IMR-90 (cell line): ENCODE measurements around the gene OR1F1. TPM values are rescaled to one million over a fixed set of nuclear protein-coding genes. Genes with fewer than 3 reads are reported as not detected.

Source experiments
- ATAC-seq: fragments of 200-7000 bp; cut with Tn5 transposase; 2 replicates; pipeline ENCODE4 v1.9.1; 2020; ENCODE audit warnings: low read depth, mild to moderate bottlenecking, moderate library complexity
- BruUV-seq: library from RNA; stranded (reverse); fragments of 400-500 nt; replicated peaks from 2 replicates; lab custom pipeline; 2021; lab: Mats Ljungman, UMichigan
- CTCF ChIA-PET: fragments of 300-600 bp; formaldehyde crosslinking; extraction: SDS; loops from one replicate; lab custom pipeline; 2021; ENCODE audit warnings: antibody characterized with exemption; lab: Yijun Ruan, JAX
- POLR2A ChIA-PET: fragments of 300-600 bp; sonication (Branson Sonifier 250); formaldehyde crosslinking; loops from one replicate; lab custom pipeline; 2022; ENCODE audit warnings: antibody characterized with exemption; ENCODE audit not compliant: unreplicated experiment; lab: Charles Lee
- DNase-seq: peaks from one replicate; pipeline ENCODE4 v3.0.0; 2013
- H2AFZ ChIP-seq: replicated peaks from 2 replicates; pipeline ENCODE3; 2013; ENCODE audit warnings: low read length, mild to moderate bottlenecking; ENCODE audit not compliant: poor library complexity
- H2AK5ac ChIP-seq: 2 replicates; pipeline ENCODE4 v1.6.1; 2013; ENCODE audit warnings: low read depth, low read length, inconsistent platforms
- H2AK9ac ChIP-seq: replicated peaks from 2 replicates; pipeline ENCODE3; 2013; ENCODE audit warnings: mild to moderate bottlenecking, low read depth, low read length, moderate library complexity; ENCODE audit not compliant: poor library complexity
- H2BK120ac ChIP-seq: 2 replicates; pipeline ENCODE4 v1.6.1; 2013; ENCODE audit warnings: low read depth, low read length, inconsistent platforms
- H2BK15ac ChIP-seq: 3 replicates; pipeline ENCODE4 v1.6.1; 2013; ENCODE audit warnings: low read depth, low read length, inconsistent platforms
- H2BK20ac ChIP-seq: 2 replicates; pipeline ENCODE4 v1.6.1; 2013; ENCODE audit warnings: low read depth, mild to moderate bottlenecking, inconsistent platforms, low read length, moderate library complexity
- H2BK5ac ChIP-seq: 2 replicates; pipeline ENCODE4 v1.6.1; 2013; ENCODE audit warnings: mild to moderate bottlenecking, low read depth, low read length, inconsistent platforms; ENCODE audit not compliant: poor library complexity, severe bottlenecking
- H3K14ac ChIP-seq: replicated peaks from 2 replicates; pipeline ENCODE4 v1.6.1; 2013; ENCODE audit warnings: low read depth, low read length, inconsistent platforms
- H3K18ac ChIP-seq: 2 replicates; pipeline ENCODE4 v1.6.1; 2013; ENCODE audit warnings: low read depth, low read length, control low read depth
- H3K23ac ChIP-seq: 2 replicates; pipeline ENCODE4 v1.6.1; 2013; ENCODE audit warnings: low read depth, low read length, inconsistent platforms
- H3K27ac ChIP-seq: 2 replicates; pipeline ENCODE4 v1.5.1; 2013; ENCODE audit warnings: mild to moderate bottlenecking, control low read depth, low read length; ENCODE audit not compliant: insufficient read depth
- H3K27me3 ChIP-seq: 2 replicates; pipeline ENCODE4 v1.6.1; 2013; ENCODE audit warnings: low read length; ENCODE audit not compliant: control insufficient read depth, insufficient read depth
- H3K36me3 ChIP-seq: 2 replicates; pipeline ENCODE4 v1.6.1; 2013; ENCODE audit warnings: low read length, mixed read lengths; ENCODE audit not compliant: control insufficient read depth, insufficient read depth
- H3K4ac ChIP-seq: 2 replicates; pipeline ENCODE4 v1.6.1; 2013; ENCODE audit warnings: low read depth, low read length, inconsistent platforms
- H3K4me1 ChIP-seq: 2 replicates; pipeline ENCODE4 v1.6.1; 2013; ENCODE audit warnings: low read length, mixed read lengths; ENCODE audit not compliant: control insufficient read depth, insufficient read depth
- H3K4me2 ChIP-seq: 2 replicates; pipeline ENCODE4 v1.6.1; 2013; ENCODE audit warnings: low read depth, mild to moderate bottlenecking, control low read depth, low read length, moderate library complexity
- H3K4me3 ChIP-seq: 2 replicates; pipeline ENCODE4 v1.5.1; 2013; ENCODE audit warnings: low read depth, mild to moderate bottlenecking, control low read depth, low read length, moderate library complexity; ENCODE audit not compliant: insufficient read depth
- H3K56ac ChIP-seq: 2 replicates; pipeline ENCODE4 v1.6.1; 2013; ENCODE audit warnings: low read length, inconsistent platforms; ENCODE audit not compliant: insufficient read depth; ENCODE audit errors: extremely low read depth
- H3K79me1 ChIP-seq, 2 experiments: 2 replicates each; pipeline ENCODE4 v1.6.1; 2013; ENCODE audit warnings: low read length in 2 of 2, inconsistent platforms in 1 of 2, low read depth in 1 of 2
- H3K9ac ChIP-seq: 2 replicates; pipeline ENCODE4 v1.6.1; 2013; ENCODE audit warnings: low read depth, low read length, control low read depth
- H3K9me1 ChIP-seq: 2 replicates; pipeline ENCODE4 v1.6.1; 2013; ENCODE audit warnings: low read length, inconsistent platforms; ENCODE audit not compliant: insufficient read depth
- H3K9me3 ChIP-seq: 2 replicates; pipeline ENCODE4 v1.6.1; 2013; ENCODE audit warnings: low read length; ENCODE audit not compliant: control insufficient read depth, insufficient read depth
- H4K20me1 ChIP-seq: 2 replicates; pipeline ENCODE4 v1.6.1; 2013; ENCODE audit warnings: low read length, inconsistent platforms; ENCODE audit not compliant: insufficient read depth
- H4K5ac ChIP-seq: 2 replicates; pipeline ENCODE4 v1.6.1; 2013; ENCODE audit warnings: mild to moderate bottlenecking, low read depth, low read length, control low read depth
- H4K8ac ChIP-seq, 2 experiments: 2 replicates each; pipeline ENCODE4 v1.6.1; 2013; ENCODE audit warnings: low read depth in 2 of 2, low read length in 2 of 2, control low read depth in 1 of 2, inconsistent platforms in 1 of 2
- H4K91ac ChIP-seq: 2 replicates; pipeline ENCODE4 v1.6.1; 2013; ENCODE audit warnings: low read depth, low read length, inconsistent platforms; ENCODE audit not compliant: insufficient read depth
- BHLHE40 ChIP-seq: fragments of 150-350 bp; IDR thresholded peaks from 2 replicates; pipeline ENCODE4 v1.6.1; 2016; ENCODE audit warnings: mild to moderate bottlenecking, low read depth, low read length
- CEBPB ChIP-seq: IDR thresholded peaks from 2 replicates; pipeline ENCODE4 v1.6.1; 2012; ENCODE audit warnings: low read depth, low read length, improper control_type of control experiment
- CHD1 ChIP-seq: IDR thresholded peaks from 2 replicates; pipeline ENCODE4 v1.6.1; 2012; ENCODE audit warnings: low read depth, low read length, improper control_type of control experiment
- CTCF ChIP-seq: conservative IDR thresholded peaks from 2 replicates; pipeline ENCODE4 v1.5.1; 2012; ENCODE audit warnings: mild to moderate bottlenecking, low read depth, low read length, improper control_type of control experiment
- FOS ChIP-seq: fragments of 150-350 bp; IDR thresholded peaks from 2 replicates; pipeline ENCODE4 v1.6.1; 2016; ENCODE audit warnings: low read depth, low read length
- MAFK ChIP-seq: IDR thresholded peaks from 2 replicates; pipeline ENCODE4 v1.6.1; 2012; ENCODE audit warnings: low read depth, low read length, improper control_type of control experiment
- MAZ ChIP-seq: IDR thresholded peaks from 2 replicates; pipeline ENCODE4 v1.6.1; 2012; ENCODE audit warnings: low read depth, mild to moderate bottlenecking, low read length, improper control_type of control experiment, moderate library complexity, borderline replicate concordance
- MXI1 ChIP-seq: IDR thresholded peaks from 2 replicates; pipeline ENCODE4 v1.6.1; 2012; ENCODE audit warnings: low read depth, mild to moderate bottlenecking, low read length, moderate library complexity, borderline replicate concordance
- NFE2L2 ChIP-seq: fragments of 150-350 bp; IDR thresholded peaks from 2 replicates; pipeline ENCODE4 v1.6.1; 2016; ENCODE audit warnings: low read depth, mild to moderate bottlenecking, low read length
- POLR2A ChIP-seq: IDR thresholded peaks from 2 replicates; pipeline ENCODE4 v1.6.1; 2012; ENCODE audit warnings: mild to moderate bottlenecking, low read depth, low read length
- RAD21 ChIP-seq: IDR thresholded peaks from 2 replicates; pipeline ENCODE4 v1.6.1; 2012; ENCODE audit warnings: low read length, improper control_type of control experiment
- RCOR1 ChIP-seq: IDR thresholded peaks from 2 replicates; pipeline ENCODE4 v1.6.1; 2012; ENCODE audit warnings: mild to moderate bottlenecking, low read length, improper control_type of control experiment; ENCODE audit not compliant: insufficient replicate concordance
- RFX5 ChIP-seq: IDR thresholded peaks from 2 replicates; pipeline ENCODE4 v1.8.0; 2012; ENCODE audit warnings: low read depth, mild to moderate bottlenecking, low read length, moderate library complexity
- SMC3 ChIP-seq: fragments of 150-350 bp; IDR thresholded peaks from 2 replicates; pipeline ENCODE4 v1.6.1; 2016; ENCODE audit warnings: low read depth, mild to moderate bottlenecking, antibody characterized with exemption, low read length, moderate library complexity
- USF2 ChIP-seq: fragments of 150-350 bp; IDR thresholded peaks from 2 replicates; pipeline ENCODE4 v1.6.1; 2017; ENCODE audit warnings: mild to moderate bottlenecking, antibody characterized with exemption, low read length, low read depth
- WGBS, 2 experiments: methylation state at CpG; one replicate each; pipeline versions ENCODE4 v1.1.5 to v1.1.7; 2013; ENCODE audit warnings: missing lambda C conversion rate in 2 of 2; ENCODE audit not compliant: insufficient read length in 1 of 2; ENCODE audit errors: extremely low coverage in 2 of 2; 5-methylcytosine and 5-hydroxymethylcytosine counted together
- dilution Hi-C: fragments of 300-500 bp; cut with HindIII; formaldehyde crosslinking; loops from one replicate; pipeline ENCODE4 v1.14.3; 2018; ENCODE audit warnings: low sequenced_read_pairs; ENCODE audit not compliant: unreplicated experiment
- in situ Hi-C: fragments of 300-500 bp; cut with MboI; formaldehyde crosslinking; loops from 3 replicates; pipeline ENCODE4 v1.14.3; 2019; ENCODE audit warnings: low sequenced_read_pairs, inconsistent platforms, mixed read lengths
- intact Hi-C: fragments of 100-400 bp; cut with micrococcal nuclease; formaldehyde crosslinking; loops from 2 replicates; pipeline ENCODE4 v1.10.0; 2022
- polyA plus RNA-seq, 3 experiments: library from polyadenylated mRNA; depleted of rRNA; stranded (reverse); fragments of >200 nt; gene quantifications; 2 replicates each; pipeline ENCODE4 v1.2.3, GENCODE V29; 2012; ENCODE audit warnings: low replicate concordance in 1 of 3
- total RNA-seq: library from RNA; depleted of rRNA; stranded (reverse); fragments of >200 nt; gene quantifications from 2 replicates; pipeline ENCODE4 v1.2.3, GENCODE V29; 2012
- TF ChIP-seq, protein P1 (sequence below): fragments of 150-350 bp; IDR thresholded peaks from 2 replicates; pipeline ENCODE4 v1.6.1; 2016; ENCODE audit warnings: low read depth, mild to moderate bottlenecking, low read length, moderate library complexity, borderline replicate concordance

The OR1F1 gene
- total and polyA plus RNA-seq, 2 of the 4 experiments (the other 2 are of a cell fraction), result 0.12 TPM; not detected in 1

GRCh38 chr16:3215601-3216262 is 27.7 kb downstream of the OR1F1 start:
- CTCF ChIA-PET, result no interaction called here
- TF ChIP-seq USF2 (no peak), FOS (no peak), MAZ (no peak), CTCF (no peak), SMC3 (no peak), NFE2L2 (no peak), RFX5 (no peak), CEBPB (no peak), MAFK (no peak), POLR2A (no peak), BHLHE40 (no peak), MXI1 (no peak), RAD21 (no peak), RCOR1 (no peak), CHD1 (no peak)
- TF ChIP-seq, protein P1, sequence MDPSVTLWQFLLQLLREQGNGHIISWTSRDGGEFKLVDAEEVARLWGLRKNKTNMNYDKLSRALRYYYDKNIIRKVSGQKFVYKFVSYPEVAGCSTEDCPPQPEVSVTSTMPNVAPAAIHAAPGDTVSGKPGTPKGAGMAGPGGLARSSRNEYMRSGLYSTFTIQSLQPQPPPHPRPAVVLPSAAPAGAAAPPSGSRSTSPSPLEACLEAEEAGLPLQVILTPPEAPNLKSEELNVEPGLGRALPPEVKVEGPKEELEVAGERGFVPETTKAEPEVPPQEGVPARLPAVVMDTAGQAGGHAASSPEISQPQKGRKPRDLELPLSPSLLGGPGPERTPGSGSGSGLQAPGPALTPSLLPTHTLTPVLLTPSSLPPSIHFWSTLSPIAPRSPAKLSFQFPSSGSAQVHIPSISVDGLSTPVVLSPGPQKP, result no peak

More at GRCh38 chr16:3215601-3216262, 27.7 kb downstream of the OR1F1 start:
- 0 out of 2 replicates have a peak, but pooled peaks cover under 1% of the 10 kb centered on the region for H3K9me3 ChIP-seq
- no peak overlapping the region for H3K4me3 ChIP-seq
- H3K4me1 ChIP-seq, result no peaks in the 10 kb centered on the region
- in situ Hi-C loops (no loop called here), dilution Hi-C loops (no loop called here), intact Hi-C loops (no loop called here)
- no peak overlapping the region for H3K4me2 ChIP-seq
- H4K91ac ChIP-seq, result no peak overlapping the region
- H2AK9ac ChIP-seq, result no peak overlapping the region
- H2BK20ac ChIP-seq, result no peak overlapping the region
- DNase-seq (no peak), ATAC-seq (no peak)
- no peak overlapping the region for H2BK5ac ChIP-seq
- no peak overlapping the region for H3K56ac ChIP-seq
- no peak overlapping the region for H3K18ac ChIP-seq
- no peak overlapping the region for H4K5ac ChIP-seq
- no peaks in the 10 kb centered on the region for H3K36me3 ChIP-seq
- H3K79me1 ChIP-seq, result no peaks in the 10 kb centered on the region
- H3K27me3 ChIP-seq, result no peaks in the 10 kb centered on the region
- H3K23ac ChIP-seq, result no peak overlapping the region
- H2AFZ ChIP-seq, result no peak overlapping the region
- H3K27ac ChIP-seq, result no peak overlapping the region
- no peak overlapping the region for H3K4ac ChIP-seq
- POLR2A ChIA-PET, result no interaction called here
- no peaks in the 10 kb centered on the region for H4K20me1 ChIP-seq
- H3K9ac ChIP-seq, result no peak overlapping the region
- H2AK5ac ChIP-seq, result no peak overlapping the region
- H2BK120ac ChIP-seq, result no peak overlapping the region
- H4K8ac ChIP-seq, result no peak overlapping the region
- no peaks in the 10 kb centered on the region for H3K9me1 ChIP-seq
- H2BK15ac ChIP-seq, result no peak overlapping the region
- no TSS peak for BruUV-seq
- 82% methylated on average over 5 of the region's 11 CpGs; no CpG with 5 or more reads in 1 of the 2 experiments for WGBS, 2 experiments
- H3K14ac ChIP-seq, result no peak overlapping the region
